GM18505 (cell line): Measurements from ENCODE around the gene PBX1.

Source experiments
- ATAC-seq: cut with Tn5 transposase; IDR thresholded peaks from one replicate; pipeline ENCODE4 v1.9.1; 2021; ENCODE audit not compliant: unreplicated experiment
- POLR2A ChIP-seq: IDR thresholded peaks from 4 replicates; pipeline ENCODE4 v1.6.1; 2011; ENCODE audit warnings: borderline replicate concordance; ENCODE audit not compliant: insufficient read depth, insufficient read length; ENCODE audit errors: extremely low read depth

The PBX1 gene

GRCh38 chr1:164694505-164694904 lies 135.5 kb downstream of the PBX1 start:
- TF ChIP-seq POLR2A = no peak
- no peak for ATAC-seq

- no peak for TF ChIP-seq POLR2A
Measured at GRCh38 chr1:164695956-164696665, 137.1 kb downstream of the PBX1 start.

GRCh38 chr1:164699815-164700491 lies 141.0 kb downstream of the PBX1 start:
- TF ChIP-seq POLR2A = no peak

More at GRCh38 chr1:164695956-164696665, 137.1 kb downstream of the PBX1 start:
- ATAC-seq = no peak

GRCh38 chr1:164700683-164701082 lies 141.7 kb downstream of the PBX1 start:
- TF ChIP-seq POLR2A = no peak
- ATAC-seq = no peak

More at GRCh38 chr1:164699815-164700491, 141.0 kb downstream of the PBX1 start:
- ATAC-seq = no peak

- TF ChIP-seq POLR2A = no peak
- ATAC-seq = no peak
Measured at GRCh38 chr1:164701189-164701761, 142.3 kb downstream of the PBX1 start.

GRCh38 chr1:164702216-164702615 lies 143.2 kb downstream of the PBX1 start:
- no peak for ATAC-seq
- TF ChIP-seq POLR2A = no peak

- TF ChIP-seq POLR2A = no peak
- no peak for ATAC-seq
Measured at GRCh38 chr1:164702664-164703063, 143.7 kb downstream of the PBX1 start.

GRCh38 chr1:164703463-164703862 lies 144.5 kb downstream of the PBX1 start:
- ATAC-seq = no peak
- TF ChIP-seq POLR2A = no peak

- no peak for TF ChIP-seq POLR2A
- no peak for ATAC-seq
Measured at GRCh38 chr1:164703960-164704411, 145.0 kb downstream of the PBX1 start.

- TF ChIP-seq POLR2A = no peak
- no peak for ATAC-seq
Measured at GRCh38 chr1:164704954-164705353, 146.0 kb downstream of the PBX1 start.

GRCh38 chr1:164706606-164706987 lies 147.6 kb downstream of the PBX1 start:
- no peak for ATAC-seq
- no peak for TF ChIP-seq POLR2A

- ATAC-seq = no peak
- TF ChIP-seq POLR2A = no peak
Measured at GRCh38 chr1:164707868-164708331, 148.9 kb downstream of the PBX1 start.

- no peak for TF ChIP-seq POLR2A
- ATAC-seq = no peak
Measured at GRCh38 chr1:164708596-164708995, 149.6 kb downstream of the PBX1 start.

- no peak for TF ChIP-seq POLR2A
- no peak for ATAC-seq
Measured at GRCh38 chr1:164709126-164709525, 150.1 kb downstream of the PBX1 start.
